ENCODE measurements around the gene ATP10D.

ATP10D gene

DNA sequence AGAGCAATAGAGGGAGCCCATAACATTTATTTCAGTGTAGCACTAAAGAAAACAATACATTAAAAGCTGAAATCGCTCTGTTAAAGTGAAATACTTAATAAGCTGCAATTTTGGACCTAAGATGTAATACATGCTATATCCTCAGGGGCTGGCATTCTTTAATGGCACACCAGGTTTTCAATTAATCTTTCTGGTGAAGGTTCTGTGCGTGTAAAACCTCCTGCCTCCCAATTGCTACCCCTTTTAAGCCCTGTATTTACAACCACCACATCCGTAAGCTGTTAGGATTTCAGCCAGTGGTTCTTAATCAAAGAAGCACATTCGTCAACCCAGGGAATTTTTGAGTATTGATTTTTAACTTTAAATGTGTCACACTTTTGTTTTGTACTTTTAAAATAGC is 14.0 kb upstream of the ATP10D start:
- ChIA-PET POLR2A (interaction anchor here (2.4 kb wide), 1 partner anchor 8 kb away, joined by 9 read pairs; the partner anchor contains the start of gene COMMD8), CTCF (no interaction called here)
- DNase-seq (ENCODE audit: extremely low spot score): no peak
- TF ChIP-seq ZNF384 (IDR thresholded peaks at IDR 0.05) (no peak), ARNT (IDR thresholded peaks at IDR 0.05) (no peak), BHLHE40 (IDR thresholded peaks at IDR 0.05; ENCODE audit: borderline replicate concordance) (no peak), SUZ12 (IDR thresholded peaks at IDR 0.05) (no peak)

DNA sequence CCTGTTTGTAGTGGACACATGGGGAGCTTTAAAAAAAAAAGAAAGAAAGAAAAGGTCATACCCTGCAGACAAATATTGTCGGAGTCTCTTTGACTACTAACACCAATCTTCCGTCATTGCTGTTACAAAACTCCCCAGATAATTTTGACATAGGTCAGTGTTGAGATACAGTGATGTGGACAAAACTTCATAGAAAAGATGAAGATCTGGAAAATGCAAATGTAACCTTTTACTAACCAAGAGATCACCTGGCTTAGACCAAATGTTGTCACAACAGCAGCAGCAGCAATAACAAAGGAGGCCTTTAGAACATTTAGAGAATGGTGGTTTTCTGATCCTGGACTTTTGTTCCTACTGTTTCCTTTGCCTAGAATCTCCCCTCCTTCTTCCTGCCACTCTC is 13.5 kb upstream of the ATP10D start:
- no peak for TF ChIP-seq HDGF (IDR thresholded peaks at IDR 0.05; ENCODE audit: borderline replicate concordance)
- no peak for TF ChIP-seq LEF1 (IDR thresholded peaks at IDR 0.05; ENCODE audit: borderline replicate concordance)
- TF ChIP-seq SUZ12 (IDR thresholded peaks at IDR 0.05): no peak
- no peak for TF ChIP-seq FOXM1 (IDR thresholded peaks at IDR 0.05; ENCODE audit: borderline replicate concordance)
- no peak for TF ChIP-seq FOXA1 (IDR thresholded peaks at IDR 0.05)
- TF ChIP-seq TARDBP (IDR thresholded peaks at IDR 0.05): no peak
- no peak for TF ChIP-seq FOXK2 (IDR thresholded peaks at IDR 0.05)
- TF ChIP-seq, protein P1, sequence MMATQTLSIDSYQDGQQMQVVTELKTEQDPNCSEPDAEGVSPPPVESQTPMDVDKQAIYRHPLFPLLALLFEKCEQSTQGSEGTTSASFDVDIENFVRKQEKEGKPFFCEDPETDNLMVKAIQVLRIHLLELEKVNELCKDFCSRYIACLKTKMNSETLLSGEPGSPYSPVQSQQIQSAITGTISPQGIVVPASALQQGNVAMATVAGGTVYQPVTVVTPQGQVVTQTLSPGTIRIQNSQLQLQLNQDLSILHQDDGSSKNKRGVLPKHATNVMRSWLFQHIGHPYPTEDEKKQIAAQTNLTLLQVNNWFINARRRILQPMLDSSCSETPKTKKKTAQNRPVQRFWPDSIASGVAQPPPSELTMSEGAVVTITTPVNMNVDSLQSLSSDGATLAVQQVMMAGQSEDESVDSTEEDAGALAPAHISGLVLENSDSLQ (IDR thresholded peaks at IDR 0.05): no peak
- no peak for TF ChIP-seq ZNF384 (IDR thresholded peaks at IDR 0.05)
- TF ChIP-seq ELF4 (IDR thresholded peaks at IDR 0.05): no peak
- TF ChIP-seq L3MBTL2 (conservative IDR thresholded peaks at IDR 0.05): no peak
- no peak for TF ChIP-seq NFRKB (IDR thresholded peaks at IDR 0.05)
- no peak for TF ChIP-seq CTBP1 (IDR thresholded peaks at IDR 0.05; ENCODE audit: borderline replicate concordance)
- TF ChIP-seq SP1 (IDR thresholded peaks at IDR 0.05): no peak
- TF ChIP-seq BHLHE40 (IDR thresholded peaks at IDR 0.05; ENCODE audit: borderline replicate concordance): no peak
- TF ChIP-seq ARNT (IDR thresholded peaks at IDR 0.05): no peak
- DNase-seq (ENCODE audit: extremely low spot score): no peak
- ChIA-PET POLR2A (interaction anchor here (2.4 kb wide), 1 partner anchor 8 kb away, joined by 9 read pairs; the partner anchor contains the start of gene COMMD8), CTCF (no interaction called here)

DNA sequence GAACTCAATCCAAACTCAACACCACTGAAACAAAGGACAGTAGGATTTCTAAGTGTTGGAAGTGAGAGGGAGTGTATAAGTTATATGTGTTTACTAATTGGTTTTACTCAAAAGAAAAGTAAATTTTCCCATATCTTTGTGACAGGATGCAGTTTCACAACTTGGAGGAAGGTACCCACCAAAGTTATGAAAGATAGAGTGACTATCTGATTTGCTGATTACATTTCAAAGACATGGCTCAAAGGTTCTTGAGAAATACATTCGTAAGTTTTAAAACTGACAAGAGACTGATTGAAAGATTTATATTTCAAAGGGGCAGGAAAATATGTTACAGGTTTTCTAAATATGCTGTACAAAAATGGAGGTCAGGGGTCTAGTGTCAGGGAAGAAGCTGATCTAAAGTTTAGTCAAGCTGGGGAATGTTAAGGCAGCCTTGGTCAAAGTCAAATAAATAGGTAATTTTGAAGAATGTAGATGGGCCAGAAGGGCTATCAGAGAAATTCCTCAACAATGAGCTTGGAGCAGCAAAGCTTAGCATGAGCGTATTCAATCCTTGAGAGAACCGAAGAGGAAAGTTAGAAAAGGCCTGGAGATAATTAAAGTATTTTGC is 11.8 kb upstream of the ATP10D start:
- TF ChIP-seq, protein P1 (IDR thresholded peaks at IDR 0.05): no peak
- TF ChIP-seq NFRKB (IDR thresholded peaks at IDR 0.05) (no peak), ELF4 (IDR thresholded peaks at IDR 0.05) (no peak), HDGF (IDR thresholded peaks at IDR 0.05; ENCODE audit: borderline replicate concordance) (no peak), FOXA1 (IDR thresholded peaks at IDR 0.05) (no peak), SUZ12 (IDR thresholded peaks at IDR 0.05) (no peak), CTBP1 (IDR thresholded peaks at IDR 0.05; ENCODE audit: borderline replicate concordance) (no peak), SP1 (IDR thresholded peaks at IDR 0.05) (no peak)
- DNase-seq (ENCODE audit: extremely low spot score): no peak
- CTCF ChIA-PET: no interaction called here
- POLR2A ChIA-PET: interaction anchor here (2.4 kb wide), 1 partner anchor 10 kb away, joined by 9 read pairs; the partner anchor contains the start of gene COMMD8

DNA sequence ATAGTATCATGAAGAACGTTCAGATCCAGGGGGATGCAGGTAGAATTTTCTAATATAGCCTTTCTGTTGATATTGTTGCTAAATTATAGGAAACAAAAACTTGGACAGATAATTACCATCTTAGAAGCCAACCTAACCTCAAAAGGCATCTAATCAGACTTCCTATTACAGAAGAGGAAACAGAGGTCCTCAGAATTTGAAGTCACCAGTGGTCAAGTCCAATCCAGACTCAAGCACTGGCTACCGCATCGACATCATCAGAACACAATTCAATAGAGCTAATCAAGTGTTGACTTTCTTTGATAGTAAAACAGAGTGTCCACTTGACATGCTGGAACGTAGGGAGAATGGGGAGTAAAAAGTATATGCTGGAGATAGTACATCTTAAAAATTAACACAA is 10.3 kb upstream of the ATP10D start:
- DNase-seq (ENCODE audit: extremely low spot score): no peak
- POLR2A ChIA-PET: no interaction called here
- CTCF ChIA-PET: no interaction called here
- TF ChIP-seq FOXK2 (IDR thresholded peaks at IDR 0.05) (no peak), L3MBTL2 (conservative IDR thresholded peaks at IDR 0.05) (no peak), FOXM1 (IDR thresholded peaks at IDR 0.05; ENCODE audit: borderline replicate concordance) (no peak), SUZ12 (IDR thresholded peaks at IDR 0.05) (no peak), SP1 (IDR thresholded peaks at IDR 0.05) (no peak), HDGF (IDR thresholded peaks at IDR 0.05; ENCODE audit: borderline replicate concordance) (no peak), ZNF384 (IDR thresholded peaks at IDR 0.05) (no peak), ARNT (IDR thresholded peaks at IDR 0.05) (no peak), NFRKB (IDR thresholded peaks at IDR 0.05) (no peak), FOXA1 (IDR thresholded peaks at IDR 0.05) (no peak), BHLHE40 (IDR thresholded peaks at IDR 0.05; ENCODE audit: borderline replicate concordance) (no peak), CTBP1 (IDR thresholded peaks at IDR 0.05; ENCODE audit: borderline replicate concordance) (no peak), ELF4 (IDR thresholded peaks at IDR 0.05) (no peak), TARDBP (IDR thresholded peaks at IDR 0.05) (no peak)
- TF ChIP-seq, protein P1 (IDR thresholded peaks at IDR 0.05): no peak

DNA sequence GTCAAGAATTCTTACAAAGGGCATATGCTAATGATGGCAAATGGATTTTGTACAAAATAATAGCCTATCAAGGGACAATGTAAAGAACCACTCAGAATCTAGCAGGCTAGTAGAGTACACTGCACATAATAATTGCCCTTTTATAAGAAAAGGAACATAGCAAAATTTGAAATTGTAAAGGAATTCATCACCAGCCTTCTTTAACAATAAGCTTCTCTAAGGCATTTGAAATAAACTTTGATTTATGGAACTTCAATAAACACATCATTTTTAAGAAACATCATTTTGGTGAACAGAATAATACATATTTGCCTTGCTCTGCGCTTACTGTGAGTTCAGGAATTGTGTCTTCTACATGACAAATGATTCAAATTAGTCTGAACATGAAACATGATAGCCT is 9.7 kb upstream of the ATP10D start:
- CTCF ChIA-PET: no interaction called here
- TF ChIP-seq NFRKB (IDR thresholded peaks at IDR 0.05): no peak
- TF ChIP-seq SUZ12 (IDR thresholded peaks at IDR 0.05): no peak
- no peak for TF ChIP-seq FOXM1 (IDR thresholded peaks at IDR 0.05; ENCODE audit: borderline replicate concordance)
- no peak for TF ChIP-seq ZNF384 (IDR thresholded peaks at IDR 0.05)
- no peak for TF ChIP-seq FOXA1 (IDR thresholded peaks at IDR 0.05)
- TF ChIP-seq, protein P1 (IDR thresholded peaks at IDR 0.05): no peak
- no peak for TF ChIP-seq FOXK2 (IDR thresholded peaks at IDR 0.05)
- TF ChIP-seq L3MBTL2 (conservative IDR thresholded peaks at IDR 0.05): no peak
- no peak for TF ChIP-seq ELF4 (IDR thresholded peaks at IDR 0.05)
- no peak for TF ChIP-seq ARNT (IDR thresholded peaks at IDR 0.05)
- TF ChIP-seq SP1 (IDR thresholded peaks at IDR 0.05): no peak
- TF ChIP-seq CTBP1 (IDR thresholded peaks at IDR 0.05; ENCODE audit: borderline replicate concordance): no peak
- DNase-seq (ENCODE audit: extremely low spot score): no peak
- POLR2A ChIA-PET: no interaction called here

DNA sequence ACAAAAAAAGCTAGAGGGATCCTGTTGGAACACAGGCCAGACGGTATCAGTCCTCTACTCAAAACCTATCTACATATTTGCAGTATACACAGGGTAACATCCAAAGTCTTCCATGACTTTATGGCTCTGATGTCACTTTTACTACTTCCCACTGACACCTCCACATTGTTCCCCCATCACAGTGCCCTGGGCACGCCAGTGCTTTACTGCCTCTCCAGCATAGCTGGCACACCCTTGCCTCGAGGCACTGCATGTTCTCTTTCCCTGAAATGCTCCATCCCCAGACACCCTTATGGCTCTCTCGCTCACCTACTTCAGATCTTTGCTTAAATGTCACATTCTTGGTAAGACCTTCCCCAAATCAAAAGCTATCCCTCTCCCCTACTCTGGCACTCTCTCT is 6.3 kb upstream of the ATP10D start:
- POLR2A ChIA-PET: interaction anchor here (1.3 kb wide), 1 partner anchor 15 kb away, joined by 3 read pairs; the partner anchor contains the start of gene COMMD8
- no peak for DNase-seq (ENCODE audit: extremely low spot score)
- TF ChIP-seq CTBP1 (IDR thresholded peaks at IDR 0.05; ENCODE audit: borderline replicate concordance) (no peak), TARDBP (IDR thresholded peaks at IDR 0.05) (no peak), SUZ12 (IDR thresholded peaks at IDR 0.05) (no peak)
- TF ChIP-seq, protein P1 (IDR thresholded peaks at IDR 0.05): no peak
- CTCF ChIA-PET: no interaction called here
